GDM1 (cell line): ENCODE data around the gene GPR22.
A peak's percentile ranks its signal among the peaks of the same experiment; 100 is the strongest.

Source experiments
- DNase-seq: peaks from one replicate; lab custom pipeline; 2025; lab: John Stamatoyannopoulos, UW

The GPR22 gene, protein sequence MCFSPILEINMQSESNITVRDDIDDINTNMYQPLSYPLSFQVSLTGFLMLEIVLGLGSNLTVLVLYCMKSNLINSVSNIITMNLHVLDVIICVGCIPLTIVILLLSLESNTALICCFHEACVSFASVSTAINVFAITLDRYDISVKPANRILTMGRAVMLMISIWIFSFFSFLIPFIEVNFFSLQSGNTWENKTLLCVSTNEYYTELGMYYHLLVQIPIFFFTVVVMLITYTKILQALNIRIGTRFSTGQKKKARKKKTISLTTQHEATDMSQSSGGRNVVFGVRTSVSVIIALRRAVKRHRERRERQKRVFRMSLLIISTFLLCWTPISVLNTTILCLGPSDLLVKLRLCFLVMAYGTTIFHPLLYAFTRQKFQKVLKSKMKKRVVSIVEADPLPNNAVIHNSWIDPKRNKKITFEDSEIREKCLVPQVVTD

DNA sequence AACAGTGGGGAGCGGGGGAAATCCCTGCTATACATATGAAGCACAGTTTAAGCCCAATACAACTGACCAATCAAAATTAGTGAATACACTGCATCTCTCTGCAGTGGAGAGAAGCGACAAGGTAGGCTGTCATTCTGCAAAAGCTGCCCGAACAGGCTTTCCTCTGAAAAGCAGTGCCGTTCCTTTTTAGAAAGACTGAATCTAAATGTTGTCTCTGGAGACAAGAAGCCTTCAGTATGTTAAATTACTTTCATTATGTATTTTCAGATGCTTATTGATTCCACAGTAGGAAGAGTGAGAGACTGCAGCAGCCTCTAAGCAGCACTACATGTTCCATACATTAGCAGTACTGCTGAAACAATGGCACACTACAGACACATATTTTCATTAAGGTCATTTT is at the start of gene GPR22:
Gene GPR22, plus strand, starts transcription at position 129 of the 400 bp plus-strand sequence. CDS start 4,004 bp downstream, outside the sequence.
- DNase-seq = no peak

DNA sequence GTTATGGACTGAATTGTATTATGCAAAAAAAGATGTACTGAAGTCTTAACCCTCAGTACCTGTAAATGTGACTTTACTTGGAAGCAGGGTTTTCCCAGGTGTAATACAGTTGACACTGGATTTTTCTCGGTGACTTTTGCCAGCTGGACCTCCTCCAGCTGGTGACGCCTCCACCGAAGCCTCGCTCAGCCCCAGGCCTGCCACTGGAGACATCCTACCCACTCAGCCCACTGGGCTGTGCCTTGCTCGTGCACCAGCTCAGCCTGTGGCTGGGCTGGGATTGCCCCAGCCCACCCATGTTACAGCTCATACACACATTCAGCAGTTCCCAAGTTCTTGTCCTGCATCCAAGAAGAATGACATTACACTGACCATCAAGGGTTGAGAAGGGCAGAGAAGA is 42.4 kb upstream of the GPR22 start:
- no peak for DNase-seq

DNA sequence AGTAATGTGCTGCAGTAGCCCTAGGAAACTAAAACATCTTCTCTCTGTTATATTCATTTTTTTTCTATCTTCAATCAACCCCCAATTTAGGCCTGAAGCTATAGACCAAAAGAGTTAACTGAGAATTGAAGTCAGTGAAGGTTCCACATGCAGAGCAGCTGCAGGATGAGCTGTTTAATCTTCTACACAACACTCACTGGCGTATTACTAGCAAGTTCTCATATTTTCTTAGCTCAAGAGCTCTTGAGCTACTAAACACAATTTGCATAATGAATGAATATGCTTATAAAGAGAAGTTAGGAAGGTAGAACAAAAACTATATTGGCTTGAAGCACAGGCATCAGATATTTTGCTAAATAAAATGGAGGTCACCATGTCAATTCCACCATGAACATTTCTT is 41.2 kb upstream of the GPR22 start:
- DNase-seq = no peak

DNA sequence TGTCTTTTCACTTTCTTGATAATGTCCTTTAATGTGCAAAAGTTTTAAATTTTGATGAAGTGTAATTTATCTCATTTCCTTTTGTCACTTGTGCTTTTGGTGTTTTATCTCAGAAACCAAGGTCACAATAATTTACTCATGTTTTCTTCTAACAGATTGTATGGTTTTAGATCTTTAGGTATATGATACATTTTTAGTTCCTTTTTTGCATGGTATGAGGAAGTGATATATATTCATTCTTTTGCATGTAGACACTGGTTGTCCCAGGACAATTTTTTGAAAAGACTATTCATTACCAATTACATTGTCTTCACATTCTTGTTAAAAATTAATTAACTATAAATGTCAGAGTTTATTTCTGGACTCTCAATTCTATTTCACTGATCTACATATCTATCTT is 39.8 kb upstream of the GPR22 start:
- DNase-seq = no peak

DNA sequence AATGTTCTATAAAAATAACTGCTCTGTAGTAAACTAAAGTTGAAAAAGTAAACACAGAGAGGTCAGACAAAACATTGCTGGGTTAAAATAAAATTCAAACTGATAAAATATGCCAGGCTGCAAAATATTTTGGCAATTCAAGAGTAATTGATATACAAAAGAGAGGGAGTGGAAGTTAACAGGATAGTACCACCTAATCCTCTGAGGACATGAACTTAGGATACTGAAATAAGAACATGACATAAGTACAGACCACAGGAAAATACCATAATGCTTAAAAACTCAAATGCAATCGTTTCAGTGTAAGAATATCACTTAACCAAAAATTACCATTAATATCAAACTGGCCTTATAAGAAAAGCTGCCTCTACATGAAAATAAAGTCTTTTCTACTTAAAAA is 37.6 kb upstream of the GPR22 start:
- DNase-seq = no peak

DNA sequence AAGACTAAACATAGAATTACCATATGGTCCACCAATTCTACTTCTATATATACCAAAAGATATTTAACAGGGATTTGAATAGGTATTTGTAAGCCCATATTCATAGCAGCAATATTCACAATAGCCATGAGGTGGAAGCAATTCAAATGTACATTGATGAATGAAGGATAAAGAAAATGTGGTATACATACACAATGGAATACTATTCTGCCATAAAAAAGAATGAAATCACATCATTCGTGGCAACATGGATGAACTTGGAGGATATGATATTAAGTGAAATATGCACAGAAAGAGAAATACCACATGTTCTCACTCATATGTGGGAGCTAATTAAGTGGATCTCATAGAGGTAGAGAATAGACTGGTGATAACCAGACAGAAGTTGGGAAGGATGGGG is 34.1 kb upstream of the GPR22 start:
- no peak for DNase-seq

DNA sequence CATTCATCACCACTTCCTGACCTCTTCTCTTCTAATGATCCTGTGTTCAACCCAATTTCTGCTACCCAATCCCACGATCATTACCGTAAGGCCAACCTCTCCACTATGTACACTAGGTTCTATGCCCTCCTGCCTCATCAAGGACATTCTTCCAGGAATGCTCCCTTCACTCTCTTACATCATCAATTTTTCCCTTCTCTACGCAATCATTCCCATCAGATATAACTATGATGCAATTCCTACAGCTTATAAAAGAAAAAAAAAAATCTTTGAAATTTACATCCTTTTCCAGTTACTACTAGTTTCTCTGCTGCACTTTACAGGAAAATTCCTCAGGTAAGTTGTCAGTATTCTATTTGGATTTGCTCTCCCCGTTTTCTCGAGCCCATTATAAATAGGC is 30.8 kb upstream of the GPR22 start:
- no peak for DNase-seq

DNA sequence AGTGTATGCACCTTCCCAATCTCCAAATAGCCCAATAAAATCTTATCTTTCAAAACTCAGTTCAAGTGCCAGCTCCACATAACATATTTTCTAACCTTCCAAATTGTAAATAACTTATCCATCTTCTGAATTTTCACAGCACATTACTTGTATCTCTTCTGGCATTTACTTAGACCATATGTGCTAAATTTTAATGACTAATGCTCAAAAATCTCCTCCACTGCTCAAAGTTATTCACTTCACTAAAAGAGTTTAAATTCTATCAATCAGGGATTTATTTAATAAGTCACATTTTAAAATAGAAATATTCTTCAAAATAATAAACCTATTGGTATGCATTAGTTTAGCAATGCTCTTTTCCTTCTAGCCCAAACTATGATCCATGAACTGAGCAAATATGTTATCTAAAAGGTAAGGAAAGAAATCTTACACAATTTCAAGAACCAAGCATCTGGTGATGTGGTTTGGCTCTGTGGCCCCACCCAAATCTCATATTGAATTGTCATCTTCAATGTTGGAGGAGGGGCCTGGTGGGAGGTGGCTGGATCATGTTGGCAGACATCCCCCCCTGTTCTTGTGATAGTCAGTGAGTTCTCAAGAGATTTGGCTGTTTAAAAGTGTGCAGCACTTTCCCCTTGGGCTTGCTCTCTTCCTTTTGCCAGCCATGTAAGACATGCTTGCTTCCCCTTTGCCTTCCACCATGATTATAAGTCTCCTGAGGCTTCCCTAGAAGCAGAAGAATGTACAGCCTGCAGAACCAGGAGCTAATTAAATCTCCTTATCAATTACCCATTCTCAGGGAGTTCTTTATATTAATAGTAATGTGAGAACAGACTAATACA is 28.1 kb upstream of the GPR22 start:
- no peak for DNase-seq

DNA sequence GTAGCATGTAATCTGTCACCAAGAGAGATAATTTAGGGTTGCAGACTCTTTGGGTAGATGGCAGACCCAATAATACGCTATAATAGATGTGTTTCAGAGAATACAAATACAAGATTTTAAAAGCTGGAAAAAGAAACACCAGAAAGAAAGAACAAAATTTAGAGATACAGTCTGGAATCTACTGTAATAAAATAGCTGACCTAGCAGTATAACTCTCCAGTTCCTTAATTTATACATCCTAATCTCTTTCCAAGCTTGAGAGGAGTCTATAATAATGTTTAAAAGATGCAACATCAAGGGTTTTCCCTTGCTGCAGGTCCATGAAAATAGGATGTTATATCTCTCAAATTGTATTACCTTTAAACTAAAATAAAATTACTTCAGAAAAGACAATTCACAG is 27.2 kb upstream of the GPR22 start:
- DNase-seq = no peak

DNA sequence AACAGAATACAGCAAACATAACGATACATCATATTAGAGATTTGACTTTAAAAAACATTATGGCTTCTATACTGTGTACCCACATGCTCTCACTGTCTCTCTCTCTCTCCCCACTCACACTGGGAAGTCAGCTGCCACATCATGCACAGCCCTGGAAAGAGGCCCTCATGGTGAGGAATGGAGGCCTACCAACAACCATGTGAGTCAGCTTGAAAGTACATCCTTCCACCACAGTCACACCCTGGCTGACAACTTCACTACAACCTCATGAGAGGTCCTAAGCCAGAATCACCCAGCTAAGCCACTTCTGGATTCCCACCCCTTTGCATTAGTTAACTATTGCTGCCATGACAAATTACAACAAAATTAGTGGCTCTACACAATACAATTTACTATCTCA is 23.3 kb upstream of the GPR22 start:
- DNase-seq = no peak

DNA sequence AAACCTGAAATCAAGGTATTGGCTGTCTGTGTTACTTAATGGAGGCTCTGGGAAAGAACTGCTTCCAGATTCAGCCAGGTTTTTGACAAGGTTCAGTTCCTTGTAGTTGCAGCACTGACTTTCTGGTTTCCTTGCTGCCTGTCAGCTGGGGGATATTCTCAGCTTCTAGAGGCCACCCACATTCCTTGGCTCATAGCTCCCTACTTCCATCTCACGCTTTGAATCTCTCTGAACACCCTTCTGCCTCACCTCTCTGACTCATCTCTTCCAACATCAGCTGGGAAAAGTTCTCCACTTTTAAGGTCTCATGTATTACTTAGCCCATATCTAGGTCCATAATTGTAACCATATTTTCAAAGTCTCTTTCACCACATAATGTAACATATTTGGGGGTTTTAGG is 22.9 kb upstream of the GPR22 start:
- no peak for DNase-seq

DNA sequence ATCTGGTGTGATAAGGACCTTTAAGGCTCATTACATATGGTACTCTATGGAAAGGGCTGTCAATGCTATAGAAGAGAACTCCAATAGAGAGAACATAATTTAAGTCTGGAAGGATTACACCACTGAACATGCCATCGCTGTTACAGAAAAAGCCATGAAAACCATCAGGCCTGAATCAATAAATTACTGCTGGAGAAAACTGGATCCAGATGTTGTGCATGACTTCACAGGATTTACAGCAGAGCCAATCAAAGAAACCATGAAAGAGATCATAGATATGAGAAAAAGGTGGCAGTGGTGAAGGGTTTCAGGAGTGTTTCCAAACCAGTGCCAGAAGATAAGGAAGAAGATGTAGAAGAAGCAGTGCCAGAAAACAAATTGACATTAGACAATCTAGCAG is 18.9 kb upstream of the GPR22 start:
- DNase-seq = no peak

DNA sequence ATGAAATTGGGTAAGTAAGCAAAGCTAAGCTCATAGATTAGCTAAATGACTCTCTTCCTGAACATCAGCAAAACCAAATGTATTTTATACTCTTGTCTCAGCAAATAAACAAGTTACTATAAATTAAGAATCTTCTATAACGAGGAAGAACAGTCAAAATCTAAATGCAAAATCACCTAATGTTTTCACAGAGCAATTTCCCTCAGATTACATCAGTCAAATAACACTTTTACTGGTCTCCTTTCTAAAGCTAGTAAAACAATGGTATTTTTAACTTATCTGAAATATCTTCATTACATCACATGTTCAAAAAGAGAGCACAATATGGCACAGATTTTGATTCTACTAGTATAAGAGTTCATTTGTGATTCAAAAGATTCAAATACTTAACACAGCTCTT is 16.5 kb upstream of the GPR22 start:
- no peak for DNase-seq

DNA sequence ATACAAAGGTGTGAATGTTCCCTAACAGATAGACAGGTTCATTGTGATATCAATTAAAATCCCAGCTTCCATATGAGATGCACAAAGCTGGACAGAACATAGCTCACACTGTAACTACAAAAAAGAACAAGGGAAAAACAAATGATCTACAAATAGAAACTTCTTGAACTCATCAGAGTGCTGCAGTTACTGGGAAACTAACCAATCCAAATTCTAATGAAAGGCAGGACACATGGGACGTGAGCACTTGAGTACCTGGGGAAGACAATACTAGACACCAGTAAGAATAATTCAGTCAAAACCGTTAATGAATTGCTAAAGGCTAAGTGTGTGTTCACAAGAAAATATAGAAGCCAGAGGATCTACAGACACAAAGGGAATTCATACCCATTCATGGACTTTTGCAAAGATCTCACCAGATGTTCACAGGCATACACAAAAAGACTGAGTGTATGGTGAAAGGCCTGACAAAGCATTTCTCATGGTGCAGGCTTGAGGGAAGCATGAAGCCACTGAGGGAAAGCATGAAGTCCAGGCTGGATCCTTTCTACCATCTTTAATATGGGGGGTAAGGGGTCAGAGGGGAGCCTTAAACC is 7.8 kb upstream of the GPR22 start:
- DNase-seq = no peak

DNA sequence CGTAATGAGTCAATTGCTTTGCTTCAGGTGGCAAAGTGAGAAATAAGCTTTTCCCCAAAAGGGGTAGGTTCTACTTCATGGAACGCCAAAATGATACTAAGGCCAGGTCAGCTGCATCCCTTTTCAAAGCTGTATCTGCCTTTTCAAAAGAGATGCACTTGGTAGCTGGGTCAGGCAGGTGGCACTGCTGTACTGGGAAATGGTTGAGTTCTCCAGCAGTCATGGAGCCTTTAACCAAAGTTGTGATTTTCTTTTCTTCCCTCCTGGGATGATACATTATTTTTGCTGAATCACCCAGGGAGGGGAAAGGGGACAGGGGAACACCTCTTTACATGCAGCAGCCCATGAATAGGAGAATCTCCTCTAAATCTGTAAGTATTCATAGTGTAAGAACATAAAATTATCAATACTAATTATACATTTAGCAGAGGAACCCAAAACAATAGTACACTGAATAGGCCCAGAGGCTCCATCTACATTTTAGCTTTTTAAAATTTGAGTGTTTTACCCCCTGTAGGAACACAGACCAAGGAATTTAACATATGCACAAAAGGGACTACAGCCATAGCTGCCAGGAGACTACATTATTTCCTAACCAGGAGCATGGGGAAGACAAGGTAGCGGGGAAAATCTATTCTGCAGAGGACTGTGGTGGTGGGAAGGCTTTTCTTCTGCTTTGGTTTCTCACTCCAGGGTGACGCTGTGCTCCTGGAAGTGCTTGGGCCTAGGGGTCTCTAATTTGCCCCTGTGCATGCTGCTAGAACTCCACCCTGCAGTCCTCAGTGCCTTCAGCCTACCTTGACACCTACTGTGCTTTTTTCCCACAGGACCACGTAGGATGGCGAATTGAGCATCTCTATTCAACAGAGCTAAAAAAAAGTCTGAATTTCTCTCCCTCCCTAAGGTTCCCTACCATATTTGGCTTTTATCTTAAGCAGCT is 6.4 kb upstream of the GPR22 start:
- DNase-seq = peak; percentile 34

DNA sequence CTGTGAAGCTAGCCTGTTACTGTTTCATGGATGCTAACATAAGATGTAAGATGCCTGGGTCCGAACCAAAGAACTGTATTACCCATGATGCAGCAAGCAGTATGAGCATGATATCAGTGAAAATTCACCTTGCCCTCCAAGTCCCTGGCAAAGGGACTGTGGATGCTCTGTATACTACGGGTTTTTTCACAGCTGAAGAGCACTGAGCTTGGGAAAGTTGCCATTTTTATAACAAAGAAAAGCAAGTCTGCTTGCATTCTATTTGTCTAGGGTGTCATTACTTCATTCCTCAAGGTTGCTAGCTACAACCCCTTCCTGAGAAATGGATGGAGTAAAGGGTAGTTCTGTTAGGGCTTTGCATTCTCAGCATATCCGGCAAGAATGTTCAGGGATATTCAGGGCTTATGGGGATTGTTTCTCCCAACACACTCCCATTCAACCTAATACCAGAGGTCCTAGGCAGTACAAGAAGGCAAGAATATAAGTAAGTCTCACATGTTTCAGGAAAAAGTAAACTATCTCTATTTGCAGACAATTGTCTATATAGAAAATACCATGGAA is 5.1 kb upstream of the GPR22 start:
- DNase-seq = no peak

DNA sequence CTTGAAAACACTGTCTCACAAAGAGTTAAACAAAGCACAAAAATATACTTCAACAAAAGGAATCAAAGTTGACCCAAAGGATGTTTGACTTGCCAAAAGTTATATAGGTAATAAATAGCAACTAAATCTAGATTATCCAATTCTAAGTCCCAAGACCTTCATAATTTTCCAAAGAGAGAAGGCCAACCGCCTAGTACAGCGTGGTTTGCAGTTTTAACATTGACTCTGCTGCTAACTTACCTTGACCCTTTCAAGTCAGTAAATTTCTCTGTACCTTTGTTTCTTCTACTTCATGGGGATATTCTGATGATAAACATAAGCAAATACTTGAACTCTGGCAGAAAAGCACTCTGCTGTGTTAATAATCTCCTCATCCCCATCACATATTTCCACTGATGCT is 1.9 kb upstream of the GPR22 start:
- no peak for DNase-seq

DNA sequence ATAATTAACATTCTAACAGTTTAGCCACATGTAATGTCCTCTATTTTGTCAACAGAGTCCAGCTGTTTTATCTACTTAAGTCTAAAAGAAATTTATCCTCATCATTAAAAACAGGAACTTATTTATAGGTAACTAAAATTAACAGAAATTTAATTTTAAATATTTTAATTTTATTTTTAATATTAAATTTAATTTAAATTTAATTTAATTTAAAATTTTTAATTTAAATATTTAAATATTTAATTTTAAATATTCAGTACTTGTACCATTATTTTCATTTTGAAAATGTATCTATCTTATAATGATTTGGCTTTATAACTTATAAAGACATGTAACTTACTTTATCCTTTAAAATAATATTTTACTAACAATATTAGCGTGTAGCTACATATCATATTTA is 1.0 kb upstream of the GPR22 start:
- DNase-seq = no peak

DNA sequence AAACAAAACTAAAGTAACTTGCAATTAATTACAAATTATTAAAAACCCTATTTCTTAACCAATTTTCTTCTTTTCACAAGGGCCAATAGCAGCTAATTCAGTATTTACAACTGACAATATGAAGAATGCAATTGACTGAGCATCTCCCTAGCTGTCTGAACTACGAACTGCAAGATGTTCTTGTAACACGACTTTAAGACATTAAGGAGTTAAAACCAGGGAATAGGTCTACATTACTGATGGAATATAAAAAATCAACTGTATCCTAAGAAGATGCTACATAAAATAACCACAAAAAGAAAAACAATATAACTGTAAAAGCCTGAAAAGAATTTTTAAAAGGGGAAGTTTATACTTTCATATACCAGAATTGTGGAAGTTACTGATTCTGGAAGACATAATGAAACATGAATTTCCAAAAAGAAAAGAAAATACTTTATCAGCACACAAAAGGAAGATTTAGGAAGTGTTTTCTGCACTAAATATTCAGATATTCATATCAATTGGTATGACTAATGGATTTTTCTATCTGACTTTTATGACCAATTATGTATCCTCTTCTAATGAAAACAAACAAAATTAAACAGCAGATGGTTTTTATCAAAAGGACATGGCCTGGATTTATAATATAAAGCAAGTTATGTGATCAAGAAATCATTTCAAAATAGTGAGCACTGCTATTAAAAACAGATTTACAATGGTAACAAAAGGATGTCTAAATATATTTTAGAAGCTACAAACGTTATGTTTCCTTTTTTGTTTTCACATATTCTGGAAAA is 1.6 kb downstream of the GPR22 start:
- no peak for DNase-seq

DNA sequence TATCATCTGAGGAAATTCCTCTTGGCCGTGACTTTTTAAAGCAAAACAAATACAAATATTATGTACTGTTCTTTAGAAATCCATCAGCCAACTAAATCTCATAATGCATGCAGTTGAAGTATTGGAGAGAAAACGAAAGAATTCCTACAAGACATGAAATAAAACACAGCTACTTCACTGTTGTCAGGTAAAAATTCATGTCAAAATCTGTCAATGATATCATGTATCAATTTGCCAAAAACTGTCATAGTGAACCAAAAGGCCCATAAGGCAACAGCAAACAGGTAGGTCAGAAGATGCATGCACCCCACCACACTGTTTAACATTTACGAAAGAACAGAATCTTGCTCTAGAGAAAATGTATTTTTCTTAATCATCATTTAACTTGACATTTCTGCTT is 2.3 kb downstream of the GPR22 start:
- DNase-seq = no peak

DNA sequence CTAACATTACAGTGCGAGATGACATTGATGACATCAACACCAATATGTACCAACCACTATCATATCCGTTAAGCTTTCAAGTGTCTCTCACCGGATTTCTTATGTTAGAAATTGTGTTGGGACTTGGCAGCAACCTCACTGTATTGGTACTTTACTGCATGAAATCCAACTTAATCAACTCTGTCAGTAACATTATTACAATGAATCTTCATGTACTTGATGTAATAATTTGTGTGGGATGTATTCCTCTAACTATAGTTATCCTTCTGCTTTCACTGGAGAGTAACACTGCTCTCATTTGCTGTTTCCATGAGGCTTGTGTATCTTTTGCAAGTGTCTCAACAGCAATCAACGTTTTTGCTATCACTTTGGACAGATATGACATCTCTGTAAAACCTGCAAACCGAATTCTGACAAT is 4.3 kb downstream of the GPR22 start:
- no peak for DNase-seq
